HG02678 (cell line): ENCODE data around the gene ACSBG1.
"Not testable (repeated sequence)": the region's sequence is repeated elsewhere in the genome, so short reads cannot be mapped to it uniquely, and the experiment has no call there.

Experiments
- ATAC-seq: cut with Tn5 transposase; IDR thresholded peaks from one replicate; pipeline ENCODE4 v1.9.1; 2021; ENCODE audit warnings: mild to moderate bottlenecking, moderate library complexity; ENCODE audit not compliant: unreplicated experiment

The ACSBG1 gene

DNA sequence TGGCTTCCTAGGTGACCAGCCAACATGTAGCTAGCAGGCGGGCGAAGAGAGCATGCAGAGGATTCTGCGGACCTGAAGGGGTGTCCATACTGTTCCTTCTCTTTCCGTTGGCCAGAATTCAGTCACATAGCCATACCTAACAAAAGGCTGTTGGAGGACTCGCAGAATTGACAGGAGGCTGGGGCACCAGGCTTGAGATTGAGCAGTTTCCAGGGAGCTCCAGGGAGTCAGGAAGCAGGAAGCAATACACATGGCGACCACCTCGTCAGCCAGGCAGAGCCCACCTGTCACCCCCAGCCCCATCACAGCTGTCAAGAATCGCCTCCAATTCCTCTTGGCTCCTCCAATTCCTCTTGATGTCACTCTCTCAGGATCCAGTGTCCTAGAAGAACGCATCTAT lies 16.8 kb upstream of the ACSBG1 start:
- no peak for ATAC-seq

DNA sequence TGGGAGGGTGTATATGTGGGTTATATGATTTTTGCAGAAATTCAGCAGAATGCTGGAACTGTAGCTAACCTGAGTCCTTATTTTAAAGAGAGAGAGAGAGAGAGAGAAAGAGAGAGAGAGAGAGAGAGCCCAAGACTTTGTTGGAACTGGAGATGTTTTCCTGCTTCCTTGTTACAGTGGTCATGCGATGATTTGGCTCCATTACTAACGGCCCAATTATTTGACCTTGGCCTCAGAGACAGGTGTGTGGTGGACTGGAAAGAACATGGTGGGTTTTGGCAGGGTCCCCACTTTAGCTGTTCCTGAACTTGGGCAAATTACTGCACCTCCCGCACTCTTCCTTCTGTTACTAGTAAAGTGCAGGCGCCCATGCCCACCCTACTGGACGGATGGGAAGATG lies 14.8 kb upstream of the ACSBG1 start:
- ATAC-seq: no peak

GRCh38 chr15:78247911-78248310 lies 13.5 kb upstream of the ACSBG1 start:
- no peak for ATAC-seq

DNA sequence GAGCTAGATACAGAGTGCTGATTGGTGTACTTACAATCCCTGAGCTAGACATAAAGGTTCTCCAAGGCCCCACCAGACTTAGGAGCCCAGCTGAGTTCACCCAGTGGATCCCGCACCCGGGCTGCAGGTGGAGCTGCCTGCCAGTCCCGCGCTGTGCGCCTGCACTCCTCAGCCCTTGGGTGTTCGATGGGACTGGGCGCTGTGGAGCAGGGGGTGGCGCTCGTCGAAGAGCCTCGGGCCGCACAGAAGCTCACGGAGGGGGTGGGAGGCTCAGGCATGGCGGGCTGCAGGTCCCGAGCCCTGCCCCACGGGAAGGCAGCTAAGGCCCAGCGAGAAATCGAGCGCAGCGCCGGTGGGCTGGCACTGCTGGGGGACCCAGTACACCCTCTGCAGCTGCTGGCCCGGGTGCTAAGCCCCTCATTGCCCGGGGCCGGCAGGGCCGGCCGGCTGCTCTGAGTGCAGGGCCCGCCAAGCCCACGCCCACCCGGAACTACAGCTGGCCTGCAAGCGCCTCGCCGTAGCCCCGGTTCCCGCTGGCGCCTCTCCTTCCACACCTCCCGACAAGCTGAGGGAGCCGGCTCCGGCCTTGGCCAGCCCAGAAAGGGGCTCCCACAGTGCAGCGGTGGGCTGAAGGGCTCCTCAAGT lies 11.7 kb upstream of the ACSBG1 start:
- not testable (repeated sequence) for ATAC-seq

DNA sequence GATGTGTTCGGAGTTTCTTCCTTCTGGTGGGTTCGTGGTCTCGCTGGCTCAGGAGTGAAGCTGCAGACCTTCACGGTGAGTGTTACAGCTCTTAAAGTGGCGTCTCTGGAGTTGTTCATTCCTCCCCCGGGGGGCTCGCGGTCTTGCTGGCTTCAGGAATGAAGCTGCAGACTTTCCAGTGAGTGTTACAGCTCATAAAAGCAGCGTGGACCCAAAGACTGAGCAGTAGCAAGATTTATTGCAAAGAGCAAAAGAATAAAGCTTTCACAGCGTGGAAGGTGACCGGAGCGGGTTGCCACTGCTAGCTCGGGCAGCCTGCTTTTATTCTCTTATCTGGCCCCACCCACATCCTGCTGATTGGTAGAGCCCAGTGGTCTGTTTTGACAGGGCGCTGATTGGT lies 11.0 kb upstream of the ACSBG1 start:
- ATAC-seq: not testable (repeated sequence)

DNA sequence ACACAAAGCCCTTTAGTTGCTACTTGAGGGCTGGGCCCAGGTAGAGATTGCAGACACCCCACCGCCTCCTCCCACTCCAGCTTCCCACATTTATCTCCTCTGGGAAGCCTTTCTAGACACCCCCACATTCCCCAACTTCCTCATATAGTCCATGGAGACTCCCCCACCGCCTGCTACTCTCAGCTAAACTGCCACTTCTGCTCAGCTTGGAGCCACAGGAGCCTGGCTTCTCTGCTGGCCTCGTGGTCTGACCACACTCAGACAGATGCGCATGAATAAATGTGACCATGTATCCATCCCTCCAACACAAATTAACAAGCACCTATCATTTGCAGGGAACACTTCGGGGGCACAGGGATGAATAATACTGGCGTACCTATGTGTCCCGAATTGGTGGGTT lies 10.5 kb upstream of the ACSBG1 start:
- no peak for ATAC-seq

GRCh38 chr15:78244101-78244500 lies 9.7 kb upstream of the ACSBG1 start:
- no peak for ATAC-seq

- ATAC-seq: no peak
These were observed 9.2 kb upstream of the ACSBG1 start for GRCh38 chr15:78243491-78243941.

GRCh38 chr15:78243058-78243457 lies 8.7 kb upstream of the ACSBG1 start:
- no peak for ATAC-seq

DNA sequence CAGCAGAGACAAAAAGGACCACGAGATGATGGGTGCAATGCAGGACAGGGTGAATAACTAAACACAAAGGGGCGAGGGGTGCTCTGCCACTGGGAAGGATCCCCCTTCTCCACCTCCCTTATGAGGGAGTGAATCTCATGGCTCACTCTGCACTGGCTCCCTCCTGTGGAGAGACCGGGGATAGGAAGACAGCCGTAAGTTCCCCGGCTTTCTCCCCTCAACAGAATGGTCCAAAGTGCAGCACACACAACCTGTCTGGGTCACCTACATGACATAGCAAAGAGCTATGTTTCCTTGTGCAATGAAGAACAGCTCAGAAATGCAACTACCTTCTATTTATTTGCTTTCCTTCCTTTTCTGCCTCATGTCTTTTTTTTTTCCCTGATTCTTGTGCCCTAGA lies 7.8 kb upstream of the ACSBG1 start:
- no peak for ATAC-seq

DNA sequence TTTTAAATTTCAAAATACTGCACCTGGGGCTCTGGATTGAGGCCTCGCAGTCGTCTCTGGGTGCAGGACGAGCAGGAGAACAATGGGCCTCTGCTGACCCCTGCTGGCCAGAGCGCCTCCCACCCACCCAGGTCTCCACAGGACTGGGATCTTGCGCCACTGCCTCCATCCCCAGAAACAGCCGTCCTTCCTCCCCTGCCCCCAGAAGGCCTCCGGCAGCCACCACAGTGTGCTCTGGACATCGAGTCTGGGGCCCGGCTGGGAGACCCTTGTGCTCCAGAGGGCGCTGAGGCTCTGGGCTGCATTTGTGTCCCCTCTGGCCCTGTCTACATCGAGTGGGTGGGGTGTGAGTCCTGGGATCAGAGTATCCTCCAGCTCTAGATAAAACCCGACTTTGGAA lies 6.7 kb upstream of the ACSBG1 start:
- ATAC-seq: no peak

DNA sequence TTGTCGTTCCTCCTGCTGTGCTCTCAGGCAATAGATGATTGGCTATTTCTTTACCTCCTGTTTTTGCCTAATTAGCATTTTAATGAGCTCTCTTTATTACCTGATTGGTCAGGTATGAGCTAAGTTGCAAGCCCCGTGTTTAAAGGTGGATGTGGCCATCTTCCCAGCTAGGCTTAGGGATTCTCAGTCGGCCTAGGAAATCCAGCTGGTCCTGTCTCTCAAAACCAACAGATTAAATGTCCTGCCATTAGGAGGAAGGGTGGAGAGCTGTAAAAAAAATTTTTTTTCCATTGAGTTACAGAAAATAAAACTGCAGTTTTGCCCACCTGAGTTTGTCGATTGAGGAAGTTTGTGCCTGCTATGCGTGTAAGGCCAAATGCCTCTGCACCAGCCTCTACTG lies 5.4 kb upstream of the ACSBG1 start:
- no peak for ATAC-seq

GRCh38 chr15:78237146-78237545 lies 2.8 kb upstream of the ACSBG1 start:
- no peak for ATAC-seq

DNA sequence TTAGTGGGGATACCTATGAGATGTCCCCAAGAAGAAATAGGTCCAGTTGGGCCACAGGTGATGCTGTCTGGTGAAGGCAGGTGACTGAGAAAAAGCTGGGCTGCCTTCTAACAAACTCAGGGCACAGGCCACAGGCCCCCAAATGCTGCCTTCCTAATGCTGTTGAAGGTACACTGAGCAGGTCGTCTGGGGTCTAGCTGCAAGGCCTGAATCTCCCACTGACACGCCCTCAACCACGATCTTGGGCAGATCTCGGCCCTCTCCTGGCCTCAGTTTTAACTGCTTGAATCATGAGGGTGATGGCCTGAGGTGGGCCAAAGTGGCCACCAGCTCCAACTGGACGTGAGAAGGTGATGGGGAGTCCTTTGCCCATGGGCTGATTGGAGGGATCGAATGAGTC lies 2.1 kb upstream of the ACSBG1 start:
- ATAC-seq: no peak

GRCh38 chr15:78233496-78233895 lies 869 bp downstream of the ACSBG1 start:
- ATAC-seq: no peak

GRCh38 chr15:78232951-78233350 lies 1.4 kb downstream of the ACSBG1 start:
- no peak for ATAC-seq

GRCh38 chr15:78229431-78230406 lies 4.6 kb downstream of the ACSBG1 start:
- ATAC-seq: no peak

- ATAC-seq: no peak
These were observed 5.9 kb downstream of the ACSBG1 start for GRCh38 chr15:78228356-78228996.

- ATAC-seq: no peak
These were observed 8.4 kb downstream of the ACSBG1 start for GRCh38 chr15:78225783-78226541.

- no peak for ATAC-seq
These were observed 10.3 kb downstream of the ACSBG1 start for GRCh38 chr15:78224023-78224411.
